EL (cell line): Measurements from ENCODE around the gene SNCG.
A peak's percentile ranks its signal among the peaks of the same experiment; 100 is the strongest.
"Not testable (repeated sequence)": the region's sequence is repeated elsewhere in the genome, so short reads cannot be mapped to it uniquely, and the experiment has no call there.

Experiments used
- DNase-seq: peaks from one replicate; pipeline ENCODE4 v3.0.0-alpha.2; 2016

The SNCG gene

GRCh38 chr10:86961481-86962091, 3.2 kb downstream of the SNCG start:
- DNase-seq = peak; percentile 57

- DNase-seq = no peak
These were observed 4.0 kb downstream of the SNCG start for GRCh38 chr10:86962136-86962980.

GRCh38 chr10:86962981-86963310, 4.5 kb downstream of the SNCG start:
- DNase-seq = no peak

GRCh38 chr10:86963341-86963919, 5.0 kb downstream of the SNCG start:
- no peak for DNase-seq

- DNase-seq = no peak
These were observed 5.9 kb downstream of the SNCG start for GRCh38 chr10:86964061-86964846.

GRCh38 chr10:86964847-86965190, 6.4 kb downstream of the SNCG start:
- no peak for DNase-seq

DNA sequence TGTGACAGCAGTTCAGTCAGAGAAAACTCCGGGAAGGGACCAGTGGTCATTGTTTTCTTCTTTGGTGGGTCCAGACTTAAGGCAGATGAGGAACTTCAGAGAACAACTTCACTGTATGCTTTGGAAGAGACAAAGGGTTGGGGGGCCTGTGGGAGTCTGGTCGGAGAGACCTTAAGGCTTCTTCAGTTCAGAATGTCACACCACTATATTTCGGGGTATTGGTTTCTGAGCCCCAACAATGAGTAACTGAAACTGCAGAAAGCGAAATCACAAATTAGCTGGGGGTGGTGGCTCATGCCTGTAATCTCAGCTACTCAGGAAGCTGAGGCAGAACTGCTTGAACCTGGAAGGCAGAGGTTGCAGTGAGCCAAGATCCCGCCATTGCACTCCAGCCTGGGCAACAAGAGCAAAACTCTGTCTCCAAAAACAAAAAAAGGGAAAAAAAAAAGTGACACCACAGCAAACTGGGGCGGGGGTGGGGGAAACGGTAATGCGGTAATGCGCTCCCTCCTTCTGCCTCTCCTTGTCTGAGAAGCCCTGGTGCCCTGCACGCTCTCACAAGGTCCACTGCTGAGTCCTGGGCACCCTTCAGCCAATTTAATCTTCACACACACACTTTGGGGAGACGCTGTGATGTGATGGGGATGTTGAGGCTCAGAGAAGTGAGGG, 7.7 kb downstream of the SNCG start:
- no peak for DNase-seq

- DNase-seq = no peak
These were observed 9.1 kb downstream of the SNCG start for GRCh38 chr10:86967481-86967941.

DNA sequence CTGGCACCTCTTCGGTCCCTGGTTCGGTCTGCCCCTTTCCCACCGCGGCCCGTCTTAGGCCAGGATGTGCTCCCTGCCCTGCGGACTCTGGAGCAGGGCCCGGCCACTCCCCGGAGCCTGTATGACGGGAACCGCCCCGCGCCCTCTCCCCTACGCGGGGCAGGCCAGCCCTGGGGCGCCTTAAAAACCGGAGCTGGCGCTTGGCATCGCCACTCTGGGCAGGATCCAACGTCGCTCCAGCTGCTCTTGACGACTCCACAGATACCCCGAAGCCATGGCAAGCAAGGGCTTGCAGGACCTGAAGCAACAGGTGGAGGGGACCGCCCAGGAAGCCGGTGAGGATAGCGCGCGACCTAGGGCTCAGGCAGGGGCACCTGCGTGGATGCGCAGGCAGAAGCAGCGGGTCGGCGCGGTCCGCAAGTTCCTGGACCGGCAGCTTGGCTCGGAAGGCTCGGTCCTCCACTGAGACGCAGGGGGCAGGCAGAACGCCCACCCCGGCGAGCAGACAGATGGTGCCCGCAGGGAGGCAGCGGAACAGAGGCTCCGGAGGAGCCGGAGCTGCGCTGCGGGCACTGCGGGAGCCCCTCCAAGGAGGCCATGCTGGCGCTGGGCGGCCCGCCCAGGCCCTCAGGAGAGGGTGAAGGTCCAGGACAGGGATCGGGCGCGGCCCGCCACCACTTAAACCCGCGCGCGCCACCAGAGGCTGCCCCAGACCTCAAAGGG, 10.0 kb downstream of the SNCG start, which contains the start of gene ADIRF:
ADIRF (plus strand) TSS at position 212 of the 723 bp plus-strand sequence; CDS start at position 275, 63 bp downstream.
- peak; percentile 48 for DNase-seq

DNA sequence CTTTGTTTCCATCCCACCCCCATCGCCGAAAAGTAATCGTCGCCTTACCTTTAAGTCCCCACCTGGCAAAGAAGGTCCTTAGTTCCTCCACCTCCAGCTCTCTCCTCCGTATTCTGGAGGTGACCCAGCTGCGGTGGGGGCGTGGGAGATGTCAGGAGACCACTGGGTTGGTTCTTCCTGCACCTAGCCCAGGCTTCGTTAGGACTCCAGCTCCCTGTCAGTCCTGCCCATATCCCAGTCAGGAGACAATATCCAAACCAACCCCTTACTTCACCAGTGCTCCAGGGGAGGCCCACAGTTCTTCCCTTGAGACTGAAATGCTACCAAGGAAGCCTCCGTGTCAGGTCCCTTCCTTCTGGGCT, 10.6 kb downstream of the SNCG start:
- no peak for DNase-seq

- peak; percentile 68 for DNase-seq
These were observed 11.1 kb downstream of the SNCG start for GRCh38 chr10:86969421-86970041.

DNA sequence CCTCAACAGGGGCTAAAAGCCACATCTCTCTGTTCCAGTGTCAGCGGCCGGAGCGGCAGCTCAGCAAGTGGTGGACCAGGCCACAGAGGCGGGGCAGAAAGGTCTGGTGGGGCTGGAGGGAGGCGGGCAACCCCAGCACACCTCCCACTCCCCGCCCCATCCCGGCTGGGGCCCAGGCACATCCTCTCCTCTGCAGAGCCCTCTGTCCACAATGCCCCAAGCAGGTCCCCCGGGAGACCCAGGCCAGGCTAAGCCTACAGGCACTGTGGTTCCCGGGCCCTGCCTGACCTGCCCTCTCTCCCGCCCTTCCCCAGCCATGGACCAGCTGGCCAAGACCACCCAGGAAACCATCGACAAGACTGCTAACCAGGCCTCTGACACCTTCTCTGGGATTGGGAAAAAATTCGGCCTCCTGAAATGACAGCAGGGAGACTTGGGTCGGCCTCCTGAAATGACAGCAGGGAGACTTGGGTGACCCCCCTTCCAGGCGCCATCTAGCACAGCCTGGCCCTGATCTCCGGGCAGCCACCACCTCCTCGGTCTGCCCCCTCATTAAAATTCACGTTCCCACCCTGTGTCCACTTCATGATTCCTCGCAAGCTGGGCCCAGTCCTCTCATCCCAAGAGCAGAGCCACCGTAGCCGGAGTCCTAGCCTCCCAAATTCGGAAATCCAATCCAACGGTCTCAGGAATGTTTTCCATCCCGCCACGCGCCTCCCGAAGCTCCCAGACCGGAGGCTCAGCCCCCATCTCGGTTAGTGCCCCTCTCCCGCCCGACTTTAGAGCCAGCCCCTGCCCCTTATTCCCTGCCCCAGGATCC, 12.0 kb downstream of the SNCG start:
- DNase-seq = peak; percentile 78

DNA sequence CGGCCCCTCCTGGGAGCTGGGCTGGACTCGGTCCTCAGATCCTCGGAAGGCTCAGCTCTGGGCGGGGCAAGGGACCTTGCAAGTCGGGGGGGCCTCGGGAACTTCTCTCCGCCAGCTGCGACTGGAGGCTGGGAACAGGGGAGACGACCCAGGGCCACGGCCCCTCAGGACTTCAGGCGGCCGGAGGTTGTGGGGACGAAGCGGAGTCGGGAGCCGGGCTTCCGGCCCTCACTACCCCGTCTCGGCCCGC, 12.5 kb downstream of the SNCG start:
- DNase-seq = no peak

GRCh38 chr10:86971232-86971991, 13.0 kb downstream of the SNCG start:
- peak; percentile 91 for DNase-seq

DNA sequence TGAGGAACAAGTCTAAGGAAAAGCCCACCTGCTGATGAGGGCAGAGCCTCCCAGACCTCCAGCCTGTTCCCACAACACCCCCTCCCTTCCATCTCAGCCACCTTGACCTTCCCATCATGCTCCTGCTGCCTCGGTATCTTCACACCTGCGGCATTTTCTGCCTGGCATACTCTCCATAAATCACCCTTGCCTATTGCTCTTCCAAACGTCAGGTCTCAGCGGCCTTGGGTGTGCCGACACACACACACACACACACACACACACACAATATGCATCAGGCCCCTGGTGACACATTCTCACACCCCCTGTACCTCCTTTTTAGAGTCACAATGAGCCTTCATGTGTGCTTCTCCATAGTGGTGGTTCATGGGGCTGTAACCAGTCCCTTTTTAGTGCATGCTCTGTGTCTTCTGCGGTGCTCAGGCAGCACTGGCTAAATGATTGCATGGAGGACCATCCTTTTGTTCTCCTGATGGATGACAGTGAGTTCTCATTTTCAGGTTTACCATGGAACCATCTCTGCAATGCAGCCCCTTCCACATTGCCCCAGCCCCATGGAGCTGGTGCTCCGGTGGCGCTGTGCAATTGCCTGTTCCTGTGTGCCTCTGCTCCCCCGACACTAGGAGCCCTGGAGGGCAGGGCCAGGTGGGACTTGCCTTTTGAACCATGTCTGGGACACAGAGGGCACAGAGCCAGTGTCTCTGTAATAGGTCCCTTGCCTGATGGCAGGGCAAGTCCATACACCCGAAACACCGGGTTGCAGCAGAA, 14.4 kb downstream of the SNCG start:
- no peak for DNase-seq

DNA sequence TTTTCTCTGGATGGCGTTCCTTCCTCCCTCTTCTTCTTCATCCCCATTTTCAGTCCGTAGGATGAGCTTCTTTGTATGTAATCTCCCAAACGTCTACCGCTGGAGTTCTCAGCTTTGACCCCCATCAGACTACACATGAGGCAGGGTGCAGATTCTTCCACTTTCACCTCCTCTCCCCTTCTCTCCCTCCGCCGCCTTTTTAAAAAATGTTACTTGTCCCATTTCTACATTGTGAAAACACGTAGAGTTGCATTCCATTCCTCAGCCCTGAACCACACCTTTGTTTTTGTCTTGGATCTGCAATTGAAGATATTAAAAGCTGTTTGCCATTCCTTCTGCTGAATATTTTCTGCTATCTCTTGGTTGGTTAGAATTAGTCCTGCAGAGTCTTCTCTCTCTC, 16.1 kb downstream of the SNCG start:
- no peak for DNase-seq

DNA sequence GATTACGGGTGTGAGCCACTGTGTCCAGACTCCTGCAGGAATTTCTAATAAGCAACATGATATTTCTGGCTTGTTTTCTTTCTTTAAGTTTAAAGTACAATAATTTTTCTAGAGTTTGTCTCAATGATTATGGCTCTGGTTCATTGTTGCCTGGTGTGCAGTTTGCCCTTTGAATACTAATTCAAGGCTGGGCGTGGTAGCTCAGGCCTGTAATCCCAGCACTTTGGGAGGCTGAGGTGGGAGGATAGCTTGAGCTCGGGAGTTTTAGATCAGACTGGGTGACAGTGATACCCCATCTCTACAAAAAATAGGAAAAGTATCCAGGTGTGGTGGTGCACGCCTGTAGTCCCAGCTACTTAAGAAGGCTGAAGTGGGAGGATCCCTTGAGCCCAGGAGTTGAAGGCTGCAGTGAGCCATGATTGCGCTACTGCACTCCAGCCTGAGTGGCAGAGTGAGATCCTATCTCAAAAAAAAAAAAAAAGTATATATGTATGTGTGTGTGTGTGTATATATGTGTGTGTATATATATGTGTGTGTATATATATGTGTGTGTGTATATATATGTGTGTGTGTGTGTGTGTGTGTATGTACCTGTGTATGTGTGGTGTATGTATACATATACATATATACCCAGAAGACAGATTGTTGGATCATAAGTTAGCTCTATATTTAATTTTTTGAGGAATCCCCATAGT, 18.1 kb downstream of the SNCG start:
- no peak for DNase-seq

- DNase-seq = not testable (repeated sequence)
These were observed 20.1 kb downstream of the SNCG start for GRCh38 chr10:86978457-86978856.

DNA sequence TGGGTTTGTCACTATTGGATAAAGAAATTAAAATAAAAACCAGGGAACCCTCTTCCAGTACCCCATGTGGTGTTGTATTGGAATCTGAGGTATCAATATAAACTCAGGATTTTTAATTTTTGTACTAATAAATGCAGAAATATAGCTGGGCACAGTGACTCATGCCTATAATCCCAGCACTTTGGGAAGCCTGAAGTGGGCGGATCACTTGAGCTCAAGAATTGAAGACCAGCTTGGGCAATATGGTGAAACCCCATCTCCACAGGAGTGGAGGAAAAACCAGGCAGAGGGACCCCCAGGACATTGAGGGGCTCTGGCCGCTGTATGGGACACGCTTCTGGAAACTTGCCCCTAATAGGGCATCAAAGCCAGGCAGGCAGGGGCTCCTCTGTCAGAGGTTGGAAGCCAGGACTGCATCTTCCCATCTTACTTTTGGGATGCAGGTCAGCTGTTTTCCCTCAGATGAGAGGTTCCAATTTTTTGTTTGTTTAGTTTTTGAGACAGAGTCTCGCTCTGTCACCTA, 21.0 kb downstream of the SNCG start:
- DNase-seq = no peak
